Esophagus (tissue), 2 donors: ENCODE results near the gene ARHGAP10. TPM values are rescaled to one million over a fixed set of nuclear protein-coding genes. Genes with fewer than 3 reads are reported as not detected.

ENCODE experiments used
- H3K27ac ChIP-seq, 2 donors: one replicate each; pipeline ENCODE4 v1.5.1; 2013; ENCODE audit warnings: low read depth in 2 of 2, mild to moderate bottlenecking in 2 of 2, inconsistent platforms in 1 of 2, low read length in 1 of 2, moderate library complexity in 1 of 2
- H3K27me3 ChIP-seq, 2 donors: one replicate each; pipeline ENCODE4 v1.6.1; 2013; ENCODE audit warnings: low read length in 2 of 2, control low read depth in 1 of 2, mild to moderate bottlenecking in 1 of 2; ENCODE audit not compliant: insufficient read depth in 2 of 2, control insufficient read depth in 1 of 2
- H3K36me3 ChIP-seq, 2 donors: one replicate each; pipeline ENCODE4 v1.6.1; 2013; ENCODE audit warnings: low read length in 1 of 2; ENCODE audit not compliant: control insufficient read depth in 2 of 2, insufficient read depth in 2 of 2
- H3K4me1 ChIP-seq, 2 donors: one replicate each; pipeline ENCODE4 v1.6.1; 2013; ENCODE audit warnings: low read length in 1 of 2; ENCODE audit not compliant: control insufficient read depth in 2 of 2, insufficient read depth in 2 of 2
- H3K4me3 ChIP-seq, 2 donors: one replicate each; pipeline ENCODE4 v1.5.1; 2013; ENCODE audit warnings: low read length in 2 of 2, mild to moderate bottlenecking in 2 of 2, low read depth in 1 of 2, moderate library complexity in 1 of 2
- H3K9me3 ChIP-seq, 2 donors: one replicate each; pipeline ENCODE4 v1.6.1; 2013; ENCODE audit warnings: mild to moderate bottlenecking in 2 of 2, low read depth in 1 of 2, low read length in 1 of 2, moderate library complexity in 1 of 2; ENCODE audit not compliant: control insufficient read depth in 2 of 2, insufficient read depth in 1 of 2
- WGBS, 2 donors: extraction: QIAGEN DNeasy Blood & Tissue Kit; methylation state at CpG; one replicate each; pipeline ENCODE4 v1.1.7; 2013; 5-methylcytosine and 5-hydroxymethylcytosine counted together
- polyA plus RNA-seq, 2 donors: library from polyadenylated mRNA; stranded (reverse); fragments of 200-250 nt; gene quantifications; one replicate each; pipeline ENCODE4 v1.2.3, GENCODE V29; 2013
- donor health status: healthy with polysubstance abuse.
- donor health status: Bipolar disorder and iron deficiency.

Gene ARHGAP10
- polyA plus RNA-seq, 2 donors, result 31.2 to 53.9 TPM

- Histone ChIP-seq H3K4me1 (peaks cover 0 to 4% of the 10 kb centered on the region in 2 donors), H3K27me3 (no peaks in the 10 kb centered on the region)
- WGBS, 2 donors, result 39 to 48% methylated on average over 4 of the region's 4 CpGs
Measured at GRCh38 chr4:148048598-148048997, 316.7 kb downstream of the ARHGAP10 start.

DNA sequence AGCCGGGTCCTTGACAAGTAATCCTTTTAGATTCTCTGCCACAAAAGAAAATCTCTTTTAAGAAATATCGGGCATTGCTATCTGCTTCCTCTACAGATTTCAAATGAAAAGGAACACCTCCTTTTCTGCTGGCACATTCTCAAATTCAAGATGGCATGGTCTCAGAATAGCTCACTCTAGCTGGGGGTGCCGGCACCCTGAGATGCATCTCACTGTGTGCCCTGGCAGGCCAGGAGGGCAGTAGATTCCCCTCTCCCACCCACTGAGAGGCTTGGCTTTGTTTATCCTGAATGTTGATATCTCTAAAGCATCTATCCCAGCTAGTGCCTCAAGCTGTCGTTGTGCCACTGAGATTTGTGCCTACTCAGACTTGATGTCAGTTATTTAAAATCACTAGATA is 319.5 kb downstream of the ARHGAP10 start:
- H3K4me1 ChIP-seq, result no peaks in the 10 kb centered on the region
- H3K36me3 ChIP-seq, result peaks cover 4 to 5% of the 10 kb centered on the region in 2 donors
- no peak overlapping the region for H3K27ac ChIP-seq
- WGBS, 2 donors, result 83 to 88% methylated on average over 4 of the region's 4 CpGs
- no peaks in the 10 kb centered on the region for H3K9me3 ChIP-seq
- H3K27me3 ChIP-seq, result no peaks in the 10 kb centered on the region
- no peak overlapping the region for H3K4me3 ChIP-seq

More at GRCh38 chr4:148048598-148048997, 316.7 kb downstream of the ARHGAP10 start:
- H3K9me3 ChIP-seq, result no peaks in the 10 kb centered on the region
- H3K4me3 ChIP-seq, result no peak overlapping the region
- peaks cover 4 to 5% of the 10 kb centered on the region in 2 donors for H3K36me3 ChIP-seq
- H3K27ac ChIP-seq, result no peak overlapping the region

DNA sequence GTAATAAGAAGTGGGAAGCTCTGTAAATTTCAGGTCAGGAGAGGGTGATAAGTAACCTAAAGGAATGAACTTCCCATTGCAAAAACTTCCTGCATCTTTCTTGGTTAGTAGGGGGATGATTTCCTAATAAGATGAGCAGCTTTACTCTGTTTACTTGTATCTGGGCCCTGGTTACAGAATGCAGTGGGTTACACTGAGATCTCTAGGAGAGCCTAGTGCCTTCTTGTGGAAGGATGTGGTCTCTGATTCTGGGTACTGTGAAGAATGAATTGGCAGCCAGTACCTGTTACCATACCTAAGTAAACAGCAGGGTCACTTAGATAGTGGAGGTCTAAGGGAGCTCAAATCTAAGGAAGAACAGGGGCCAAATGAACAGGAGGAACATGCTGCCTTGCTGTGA is 320.6 kb downstream of the ARHGAP10 start:
- Histone ChIP-seq H3K4me1 (peaks cover 0 to 4% of the 10 kb centered on the region in 2 donors), H3K4me3 (no peak overlapping the region), H3K36me3 (peaks cover 0 to under 1% of the 10 kb centered on the region in 2 donors), H3K27ac (no peak overlapping the region), H3K9me3 (no peaks in the 10 kb centered on the region), H3K27me3 (no peaks in the 10 kb centered on the region)

DNA sequence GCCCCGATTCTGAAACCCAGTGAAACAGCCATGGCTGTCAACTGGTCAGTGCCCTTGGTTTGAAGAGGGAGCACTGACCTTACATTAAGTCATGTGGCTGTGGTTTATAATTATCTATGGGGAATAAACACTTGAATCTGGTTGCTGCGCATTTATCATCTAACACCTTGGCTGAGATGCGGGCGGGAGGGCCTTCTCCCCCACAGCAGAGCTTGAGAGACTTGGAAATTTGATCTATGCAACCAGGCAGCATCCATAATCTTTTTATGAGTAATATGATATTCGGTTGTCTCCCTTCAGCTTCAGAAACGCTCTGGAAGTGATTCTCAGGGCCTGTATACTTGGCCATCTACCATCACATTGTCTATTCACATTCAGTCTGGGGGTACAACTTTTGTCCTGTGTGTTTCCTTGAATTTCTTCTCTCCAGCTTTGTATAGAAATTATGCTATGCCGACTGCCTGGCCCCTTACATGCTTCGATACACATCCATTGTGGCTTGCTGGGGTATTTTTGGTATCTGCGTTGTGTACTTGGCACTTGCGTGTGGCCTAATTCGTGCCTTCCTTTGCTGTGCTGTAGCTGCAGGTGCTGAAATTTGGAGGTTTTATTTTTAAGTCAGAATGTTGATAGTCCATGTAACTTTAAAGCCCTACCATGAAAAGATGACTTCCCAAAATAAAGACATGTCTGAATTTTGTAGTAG is 321.6 kb downstream of the ARHGAP10 start:
- WGBS, 2 donors, result 89 to 90% methylated on average over 11 of the region's 11 CpGs
- H3K4me3 ChIP-seq, result no peak overlapping the region
- H3K9me3 ChIP-seq, result no peaks in the 10 kb centered on the region
- H3K27ac ChIP-seq, result no peak overlapping the region
- no peaks in the 10 kb centered on the region for H3K27me3 ChIP-seq
- peaks cover 0 to 8% of the 10 kb centered on the region in 2 donors for H3K4me1 ChIP-seq
- H3K36me3 ChIP-seq, result no peaks in the 10 kb centered on the region

DNA sequence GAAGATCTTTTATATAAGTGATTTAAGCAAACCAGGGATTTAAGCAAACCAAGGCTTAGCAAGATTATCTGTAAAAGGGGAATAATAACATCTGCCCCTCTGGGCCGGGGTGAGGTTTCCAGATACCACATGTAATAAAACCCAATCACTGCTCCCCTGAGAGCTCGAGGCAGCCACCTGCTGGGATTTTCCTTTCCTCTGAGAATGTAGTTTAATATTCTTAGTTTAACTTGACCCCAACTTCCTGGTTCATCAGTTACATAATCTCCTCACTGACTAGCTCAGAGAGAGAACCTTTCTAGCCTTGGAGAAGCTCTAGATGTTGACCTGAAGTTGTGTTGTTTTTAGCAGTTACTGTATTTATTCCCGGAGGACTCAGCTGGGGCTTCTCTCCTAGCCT is 322.4 kb downstream of the ARHGAP10 start:
- H3K4me3 ChIP-seq, result no peak overlapping the region
- 43 to 58% methylated on average over 3 of the region's 3 CpGs for WGBS, 2 donors
- H3K4me1 ChIP-seq, result peaks cover 0 to 8% of the 10 kb centered on the region in 2 donors
- no peak overlapping the region for H3K27ac ChIP-seq
- H3K36me3 ChIP-seq, result no peaks in the 10 kb centered on the region
- H3K9me3 ChIP-seq, result no peaks in the 10 kb centered on the region
- no peaks in the 10 kb centered on the region for H3K27me3 ChIP-seq

DNA sequence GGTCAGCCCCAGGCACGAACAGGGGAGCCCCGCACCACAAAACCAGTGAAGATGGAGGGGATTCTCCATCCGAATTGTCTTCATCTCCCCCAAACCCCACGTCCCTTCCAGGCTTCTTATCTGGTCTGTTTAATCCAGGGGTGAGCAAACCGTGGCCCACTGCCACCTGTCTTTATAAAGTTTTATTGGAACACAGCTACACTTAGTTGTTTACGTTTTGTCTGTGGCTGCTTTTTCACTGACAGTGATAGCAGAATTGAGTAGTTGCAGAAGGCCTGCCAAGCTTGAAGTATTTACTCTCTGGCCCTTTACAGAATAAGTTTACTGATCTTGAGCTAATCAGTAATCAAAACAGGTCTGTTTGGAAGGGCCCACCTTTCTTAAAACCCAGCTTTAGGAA is 324.0 kb downstream of the ARHGAP10 start:
- Histone ChIP-seq H3K9me3 (no peaks in the 10 kb centered on the region), H3K4me1 (peaks cover 0 to 8% of the 10 kb centered on the region in 2 donors), H3K27ac (no peak overlapping the region), H3K36me3 (no peaks in the 10 kb centered on the region), H3K27me3 (no peaks in the 10 kb centered on the region), H3K4me3 (no peak overlapping the region)
- WGBS, 2 donors, result 90 to 93% methylated on average over 6 of the region's 6 CpGs

DNA sequence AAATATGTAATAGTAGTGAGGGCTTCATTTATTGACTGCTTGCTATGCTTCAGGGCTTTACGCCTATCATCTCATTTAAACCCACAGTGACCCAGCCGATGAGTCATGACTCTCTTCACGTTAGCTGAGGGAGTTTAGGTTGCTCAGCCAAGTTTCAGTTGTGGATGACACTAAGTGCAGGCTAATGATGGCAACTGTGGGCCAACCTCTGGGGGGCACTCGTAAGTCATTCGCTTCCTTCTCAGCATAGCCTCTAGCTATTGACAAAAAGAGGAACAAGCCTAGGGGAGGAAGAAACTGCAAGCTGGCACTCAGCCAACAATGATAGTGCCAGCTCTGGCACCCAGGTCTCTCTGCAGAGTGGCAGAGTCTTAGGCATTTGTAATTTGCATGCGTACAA is 325.0 kb downstream of the ARHGAP10 start:
- Histone ChIP-seq H3K4me1 (peaks cover 0 to 8% of the 10 kb centered on the region in 2 donors), H3K27me3 (no peaks in the 10 kb centered on the region), H3K4me3 (no peak overlapping the region), H3K9me3 (no peaks in the 10 kb centered on the region), H3K36me3 (no peaks in the 10 kb centered on the region), H3K27ac (no peak overlapping the region)
- 55 to 59% methylated on average over 6 of the region's 6 CpGs for WGBS, 2 donors

DNA sequence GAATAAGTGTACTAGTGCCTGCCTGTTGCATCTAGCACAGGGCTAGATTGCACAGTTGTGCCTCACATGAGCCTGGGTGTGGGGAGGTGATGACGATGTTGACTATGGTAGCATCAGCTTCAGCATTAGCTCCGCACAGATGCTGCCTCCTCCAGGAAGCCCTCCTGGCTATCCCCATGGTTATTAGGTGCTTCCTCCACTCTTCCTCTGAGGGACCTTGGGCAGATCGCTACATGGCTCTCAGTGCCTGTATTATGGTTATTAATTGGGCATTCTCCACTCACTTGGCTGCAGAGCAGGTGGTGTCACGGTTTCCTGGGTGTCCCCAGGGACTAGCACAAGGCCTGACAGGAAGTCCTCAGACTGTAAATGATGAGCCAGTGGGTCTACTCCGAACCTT is 325.6 kb downstream of the ARHGAP10 start:
- no peaks in the 10 kb centered on the region for H3K9me3 ChIP-seq
- H3K27ac ChIP-seq, result no peak overlapping the region
- H3K36me3 ChIP-seq, result no peaks in the 10 kb centered on the region
- no peaks in the 10 kb centered on the region for H3K27me3 ChIP-seq
- 91 to 95% methylated on average over 5 of the region's 5 CpGs for whole genome bisulfite sequencing, 2 donors
- peaks cover 0 to 8% of the 10 kb centered on the region in 2 donors for H3K4me1 ChIP-seq
- no peak overlapping the region for H3K4me3 ChIP-seq

DNA sequence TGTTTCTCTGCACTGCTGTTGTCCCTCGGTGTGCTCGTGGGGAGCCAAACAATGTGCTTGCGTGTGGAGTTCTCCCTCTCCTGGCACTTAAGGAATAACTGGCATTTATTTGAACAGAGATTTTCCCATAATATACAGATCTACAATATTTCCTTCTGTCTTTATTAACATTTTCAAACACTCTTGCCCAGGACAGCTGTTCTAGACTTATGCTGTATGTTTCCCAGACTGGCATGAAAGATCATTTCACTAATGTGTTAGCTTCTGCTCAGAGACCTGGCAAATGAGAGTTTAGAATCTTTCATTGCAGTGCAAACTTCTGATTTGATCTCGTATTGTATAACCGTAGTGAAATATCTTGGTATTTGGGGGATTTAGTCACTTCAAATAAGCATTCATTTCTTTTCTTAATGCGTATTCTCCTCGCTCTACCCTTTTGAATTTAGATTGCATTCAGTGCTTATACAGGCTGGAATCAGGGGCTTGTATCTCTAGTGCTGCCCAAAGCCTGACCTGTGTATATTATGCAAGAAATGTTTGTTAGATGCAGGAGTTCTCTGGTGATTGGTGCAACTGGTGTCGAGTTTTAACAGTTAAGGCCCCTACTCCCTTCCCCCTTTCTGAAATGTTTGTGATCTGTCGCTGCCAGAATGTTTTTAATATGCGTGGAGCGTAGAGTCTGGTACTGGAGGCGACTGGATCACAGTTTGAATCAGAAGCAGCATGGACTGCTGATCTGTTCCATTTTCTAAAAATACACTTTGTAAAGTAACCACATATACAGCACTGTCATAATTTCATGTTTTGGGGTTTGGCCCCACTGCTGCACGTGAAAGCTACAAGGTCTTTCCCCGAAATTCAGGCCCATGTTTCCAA is 326.3 kb downstream of the ARHGAP10 start:
- H3K27ac ChIP-seq, result no peak overlapping the region
- no peaks in the 10 kb centered on the region for H3K27me3 ChIP-seq
- no peaks in the 10 kb centered on the region for H3K9me3 ChIP-seq
- H3K36me3 ChIP-seq, result peaks cover 0 to under 1% of the 10 kb centered on the region in 2 donors
- no peak overlapping the region for H3K4me3 ChIP-seq
- WGBS, 2 donors, result 89 to 93% methylated on average over 14 of the region's 14 CpGs
- H3K4me1 ChIP-seq, result peaks cover 0 to 8% of the 10 kb centered on the region in 2 donors
